SIG-M5 treated with dmso at 0.1 percent for 504 hours (cell line): ENCODE measurements around the gene PTPRD.

Experiments used
- DNase-seq: peaks from one replicate; lab custom pipeline; 2025; ENCODE audit not compliant: unreplicated experiment; lab: John Stamatoyannopoulos, UW

PTPRD gene

GRCh38 chr9:8852301-8852864, 1760.4 kb downstream of the PTPRD start:
- DNase-seq = no peak

- no peak for DNase-seq
Observed at GRCh38 chr9:8850914-8851313, 1761.9 kb downstream of the PTPRD start.

DNA sequence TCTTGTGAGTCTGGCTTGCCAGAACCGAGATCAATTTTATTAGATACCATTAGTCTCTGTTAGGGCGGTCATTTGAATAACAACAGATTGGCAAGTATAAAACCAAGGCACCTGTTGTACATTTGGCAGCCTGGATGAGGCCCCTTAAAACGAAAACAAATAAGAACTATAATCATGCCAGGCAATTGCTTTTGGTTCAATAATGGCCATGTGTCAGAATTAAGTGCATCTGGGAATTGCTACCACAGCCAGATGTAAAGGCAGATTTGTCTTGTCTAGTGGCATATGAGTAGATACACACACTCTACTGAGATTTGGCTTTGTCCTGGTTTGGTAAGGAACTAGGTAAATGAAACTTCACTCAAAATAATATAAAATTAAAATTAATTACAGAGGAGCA, 1767.0 kb downstream of the PTPRD start:
- no peak for DNase-seq

DNA sequence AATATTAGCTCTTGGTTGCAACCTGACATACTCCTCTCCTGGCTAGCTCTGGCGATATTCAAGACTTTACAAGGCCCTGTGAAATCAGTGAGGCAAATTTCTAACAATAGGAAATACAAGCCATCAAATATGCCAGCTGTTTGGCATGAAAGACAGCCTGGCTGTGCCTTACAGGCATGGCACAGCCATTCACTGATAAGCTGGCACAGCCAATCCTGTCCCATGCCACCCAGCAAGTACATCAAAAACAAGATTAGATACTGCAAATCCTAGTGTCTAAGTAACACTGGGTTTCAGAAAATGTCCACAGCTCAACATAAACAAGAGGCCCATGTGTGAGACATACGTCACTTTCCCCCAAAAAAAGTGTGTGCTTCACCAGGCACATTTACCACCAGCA, 1767.4 kb downstream of the PTPRD start:
- DNase-seq = no peak

DNA sequence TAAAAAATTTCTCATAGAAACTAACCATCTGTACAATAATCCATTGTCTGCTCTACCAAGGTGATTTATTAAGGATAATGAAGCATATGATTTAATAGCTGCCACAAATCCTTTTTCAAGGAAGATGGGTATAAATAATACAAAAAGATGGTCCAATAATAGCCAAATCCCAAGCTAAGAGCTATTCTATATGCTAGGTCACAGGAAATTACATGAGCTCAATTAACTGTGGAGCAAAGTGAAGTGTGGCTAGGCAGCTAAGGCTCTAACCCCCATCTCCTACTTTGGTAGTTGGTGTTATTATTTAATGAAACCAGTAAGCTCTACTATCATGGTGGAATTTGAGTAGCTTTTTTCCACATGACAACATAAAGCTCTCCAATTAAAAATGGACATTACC, 1768.3 kb downstream of the PTPRD start:
- DNase-seq = no peak

GRCh38 chr9:8842402-8843193, 1770.2 kb downstream of the PTPRD start:
- no peak for DNase-seq

DNA sequence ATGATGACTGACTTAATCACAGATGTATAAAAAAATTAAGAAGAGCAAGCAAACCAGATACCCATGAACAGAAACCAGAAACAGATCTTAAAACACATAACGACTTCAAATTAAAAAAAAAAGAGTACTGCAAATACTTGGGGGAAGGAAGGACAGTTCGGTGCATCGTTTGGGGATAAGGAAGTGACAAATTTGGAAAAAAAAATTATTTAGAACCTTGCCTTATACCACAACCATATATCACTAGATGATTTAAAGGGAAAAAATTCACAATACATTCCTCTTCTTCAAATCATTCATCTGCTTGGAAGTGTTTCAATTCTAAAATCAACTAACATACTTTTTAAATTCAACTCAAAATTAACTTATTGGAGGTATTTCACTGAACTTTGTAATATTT, 1774.7 kb downstream of the PTPRD start:
- DNase-seq = no peak

- no peak for DNase-seq
Observed at GRCh38 chr9:8835291-8835690, 1777.5 kb downstream of the PTPRD start.

GRCh38 chr9:8832955-8833354, 1779.8 kb downstream of the PTPRD start:
- DNase-seq = no peak

GRCh38 chr9:8832386-8832785, 1780.4 kb downstream of the PTPRD start:
- DNase-seq = no peak

GRCh38 chr9:8831568-8831967, 1781.2 kb downstream of the PTPRD start:
- DNase-seq = no peak

GRCh38 chr9:8826281-8826680, 1786.5 kb downstream of the PTPRD start:
- no peak for DNase-seq

DNA sequence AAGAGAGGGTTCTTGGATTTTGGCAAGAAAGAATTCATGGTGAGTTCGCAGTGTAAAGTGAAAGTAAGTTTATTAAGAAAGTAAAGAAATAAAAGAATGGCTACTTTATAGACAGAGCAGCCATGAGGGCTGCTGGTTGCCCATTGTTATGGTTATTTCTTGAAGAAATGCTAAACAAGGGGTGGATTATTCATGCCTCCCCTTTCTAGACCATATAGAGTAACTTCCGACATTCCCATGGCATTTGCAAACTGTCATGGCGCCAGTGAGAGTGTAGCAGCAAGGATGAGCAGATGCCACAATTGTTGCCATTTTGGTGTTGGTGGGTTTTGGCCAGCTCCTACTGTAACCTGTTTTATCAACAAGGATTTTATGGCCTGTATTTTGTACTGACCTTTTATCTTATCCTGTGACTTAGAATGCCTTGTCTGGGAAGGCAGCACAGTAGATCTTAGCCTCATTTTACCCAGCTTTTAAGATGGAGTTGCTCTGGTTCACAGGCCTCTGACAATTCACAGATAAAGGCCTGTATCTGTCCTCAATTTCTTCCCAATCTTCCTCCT, 1787.1 kb downstream of the PTPRD start:
- DNase-seq = no peak

- no peak for DNase-seq
Observed at GRCh38 chr9:8823131-8823895, 1789.5 kb downstream of the PTPRD start.

DNA sequence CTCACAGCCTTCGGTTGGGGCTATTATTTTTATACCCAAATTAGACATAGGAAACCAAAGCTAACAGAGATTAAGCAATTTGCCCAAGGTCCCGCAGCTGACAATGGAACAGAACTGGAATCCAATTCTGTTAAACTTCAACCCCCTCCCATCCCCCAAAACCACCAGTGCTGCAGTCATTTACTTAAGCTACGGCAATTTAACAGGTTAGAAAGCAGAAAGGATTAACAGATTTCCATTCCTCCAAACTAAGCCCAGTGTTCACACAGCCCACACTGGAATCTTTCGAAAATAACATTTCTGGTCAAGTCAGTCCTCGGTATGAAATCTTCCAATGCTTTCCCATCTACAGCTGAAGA, 1790.2 kb downstream of the PTPRD start:
- no peak for DNase-seq

DNA sequence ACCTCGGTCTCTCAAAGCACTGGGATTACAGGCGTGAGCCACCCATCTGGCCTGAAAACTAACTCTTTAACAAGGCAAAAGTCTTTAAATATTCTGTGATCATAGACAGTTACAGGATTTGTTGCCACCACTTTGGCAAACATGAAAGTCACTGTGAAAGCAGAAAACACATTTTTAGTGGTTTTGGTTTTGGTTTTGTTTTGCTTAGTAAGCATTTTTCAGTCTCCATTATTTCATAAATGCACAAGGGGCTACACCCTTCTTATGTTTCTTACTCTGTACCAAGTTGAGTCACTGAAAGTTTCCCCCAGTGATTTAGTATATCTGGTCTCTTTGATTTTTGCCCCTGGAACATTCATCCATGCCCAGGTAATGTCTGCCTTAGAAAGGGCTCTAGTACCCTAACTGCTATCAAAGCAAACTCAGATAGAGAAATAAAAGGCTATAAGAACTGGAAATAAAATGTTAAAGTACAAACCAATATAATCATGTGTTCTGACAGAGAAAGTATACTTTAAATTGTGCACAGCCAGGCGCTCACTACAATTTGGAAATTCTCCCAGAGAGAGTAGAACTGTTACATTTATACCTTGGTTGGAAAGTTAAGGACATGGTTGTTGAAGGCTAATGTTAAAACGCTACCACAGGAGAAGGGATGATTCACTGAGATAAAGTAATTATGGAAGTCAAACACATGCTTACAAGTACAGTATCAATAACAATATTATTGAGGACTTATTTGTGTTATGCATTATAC, 1790.7 kb downstream of the PTPRD start:
- DNase-seq = no peak

GRCh38 chr9:8817335-8817734, 1795.5 kb downstream of the PTPRD start:
- no peak for DNase-seq

DNA sequence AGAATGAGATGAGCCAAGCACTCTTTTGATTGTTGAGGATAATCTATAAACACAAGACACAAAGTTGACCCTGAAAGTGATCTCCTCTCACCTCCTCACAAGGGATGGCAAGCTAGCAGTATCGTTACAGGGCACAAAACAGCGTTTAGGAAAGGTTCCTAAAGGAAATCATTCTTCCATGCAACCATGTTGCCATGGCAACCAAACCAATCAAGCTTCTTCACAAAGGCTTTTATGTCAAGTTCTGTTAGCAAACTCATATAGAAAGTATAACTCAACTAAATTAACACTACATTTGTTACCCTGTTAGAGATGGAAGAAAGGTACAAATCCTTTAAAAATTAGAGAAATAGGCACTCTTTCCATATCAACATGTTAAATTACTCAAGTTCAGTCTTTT, 1796.4 kb downstream of the PTPRD start:
- DNase-seq = no peak

DNA sequence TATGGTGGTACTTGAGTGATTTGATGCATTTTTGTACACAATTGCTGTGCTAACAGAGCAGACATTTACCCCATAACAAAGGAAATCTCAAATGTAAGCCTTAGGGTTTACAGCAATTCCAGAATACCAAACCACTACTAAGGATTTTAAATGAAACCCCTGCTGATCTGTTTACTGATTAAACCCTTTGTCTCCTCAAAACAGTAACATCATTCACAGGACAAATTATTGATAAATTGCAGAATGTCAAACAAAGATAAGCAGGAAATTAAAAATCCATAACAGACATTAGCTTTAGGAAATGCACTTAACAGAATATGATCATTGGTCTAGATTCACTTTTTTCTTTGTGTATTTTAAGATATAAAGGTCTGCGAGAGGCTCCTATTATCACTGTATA, 1796.9 kb downstream of the PTPRD start:
- no peak for DNase-seq

- no peak for DNase-seq
Observed at GRCh38 chr9:8815219-8815618, 1797.6 kb downstream of the PTPRD start.

- no peak for DNase-seq
Observed at GRCh38 chr9:8812888-8813287, 1799.9 kb downstream of the PTPRD start.
